SHP77 (cell line): ENCODE measurements around the gene ZMYM4.

ENCODE experiments used
- DNase-seq, 2 experiments: peaks; one replicate each; lab custom pipeline; 2025; lab: John Stamatoyannopoulos, UW

The ZMYM4 gene

GRCh38 chr1:35278886-35279554 lies 10.5 kb downstream of the ZMYM4 start:
- no peak for DNase-seq

- DNase-seq, result no peak
These were observed 11.0 kb downstream of the ZMYM4 start for GRCh38 chr1:35279555-35279904.

DNA sequence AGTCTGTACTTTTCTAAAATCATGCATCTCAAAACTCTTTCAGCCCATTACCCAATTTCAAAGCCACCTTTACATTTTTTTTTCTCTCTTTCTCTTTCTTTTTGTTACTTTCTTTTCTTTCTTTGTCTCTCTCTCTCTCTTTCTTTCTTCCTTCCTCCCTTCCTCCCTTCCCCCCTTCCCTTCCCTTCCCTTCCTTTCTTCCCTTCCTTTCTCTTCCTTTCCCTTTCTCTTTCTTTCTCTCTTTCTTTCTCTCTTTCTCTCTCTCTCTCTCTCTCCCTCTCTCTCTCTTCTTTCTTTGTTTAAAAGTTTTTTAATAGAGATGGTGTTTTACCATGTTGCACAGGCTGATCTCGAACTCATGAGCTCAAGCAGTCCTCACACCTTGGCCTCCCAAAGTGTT lies 11.5 kb downstream of the ZMYM4 start:
- no peak for DNase-seq

DNA sequence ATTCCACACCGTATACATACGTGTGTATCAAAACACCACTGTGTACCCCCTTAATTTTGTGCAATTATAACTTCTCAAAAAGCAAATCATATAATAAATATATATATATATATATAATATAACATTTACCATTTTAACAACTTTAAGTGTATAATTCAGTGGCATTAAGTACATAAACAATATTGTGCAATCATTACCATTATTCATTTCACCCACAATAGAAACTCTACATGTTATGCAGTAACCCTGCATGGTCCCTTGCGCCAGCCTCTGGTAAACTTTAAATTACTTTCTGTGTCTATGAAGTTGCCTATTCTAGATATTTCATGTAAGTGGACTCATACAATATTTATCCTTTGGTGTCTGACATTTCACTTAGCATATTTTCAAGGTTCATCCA lies 13.1 kb downstream of the ZMYM4 start:
- no peak for DNase-seq

DNA sequence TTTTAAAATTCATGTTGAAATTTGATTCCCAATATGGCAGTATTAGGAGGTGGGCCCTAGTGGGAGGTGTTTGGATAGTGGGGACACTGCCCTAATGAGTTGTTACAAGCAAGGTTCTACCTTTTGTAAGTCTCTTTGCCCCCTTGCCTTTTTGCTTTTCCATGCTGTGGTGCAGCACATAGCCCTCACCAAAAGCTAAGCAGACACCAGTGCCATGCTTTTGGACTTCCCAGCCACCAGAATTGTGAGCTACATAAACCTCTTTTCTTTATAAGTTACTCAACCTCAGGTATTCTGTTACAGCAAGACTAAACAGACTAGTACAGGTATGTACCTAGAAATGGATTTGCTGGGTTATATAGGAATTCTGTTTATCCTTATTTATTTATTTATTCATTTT lies 13.7 kb downstream of the ZMYM4 start:
- no peak for DNase-seq

DNA sequence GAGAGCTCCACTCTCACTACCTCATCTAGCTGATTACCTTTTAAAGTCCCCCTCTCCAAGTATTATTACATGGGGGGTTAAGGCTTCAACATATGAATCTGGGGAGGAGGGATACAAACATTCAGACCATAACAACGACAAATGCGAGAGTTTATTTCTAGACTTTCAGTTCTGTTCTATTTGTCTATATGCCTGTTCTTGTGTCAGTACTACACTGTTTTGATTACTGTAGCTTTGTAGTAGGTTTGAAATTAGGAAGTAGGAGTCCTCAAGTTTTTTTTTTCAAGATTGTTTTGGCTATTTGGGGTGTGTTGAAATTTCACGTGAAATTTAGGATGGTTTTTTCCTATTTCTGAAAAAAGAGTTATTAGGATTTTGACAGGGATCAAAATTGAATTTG lies 16.3 kb downstream of the ZMYM4 start:
- DNase-seq, result no peak

GRCh38 chr1:35285771-35286606 lies 17.5 kb downstream of the ZMYM4 start:
- DNase-seq, result no peak

DNA sequence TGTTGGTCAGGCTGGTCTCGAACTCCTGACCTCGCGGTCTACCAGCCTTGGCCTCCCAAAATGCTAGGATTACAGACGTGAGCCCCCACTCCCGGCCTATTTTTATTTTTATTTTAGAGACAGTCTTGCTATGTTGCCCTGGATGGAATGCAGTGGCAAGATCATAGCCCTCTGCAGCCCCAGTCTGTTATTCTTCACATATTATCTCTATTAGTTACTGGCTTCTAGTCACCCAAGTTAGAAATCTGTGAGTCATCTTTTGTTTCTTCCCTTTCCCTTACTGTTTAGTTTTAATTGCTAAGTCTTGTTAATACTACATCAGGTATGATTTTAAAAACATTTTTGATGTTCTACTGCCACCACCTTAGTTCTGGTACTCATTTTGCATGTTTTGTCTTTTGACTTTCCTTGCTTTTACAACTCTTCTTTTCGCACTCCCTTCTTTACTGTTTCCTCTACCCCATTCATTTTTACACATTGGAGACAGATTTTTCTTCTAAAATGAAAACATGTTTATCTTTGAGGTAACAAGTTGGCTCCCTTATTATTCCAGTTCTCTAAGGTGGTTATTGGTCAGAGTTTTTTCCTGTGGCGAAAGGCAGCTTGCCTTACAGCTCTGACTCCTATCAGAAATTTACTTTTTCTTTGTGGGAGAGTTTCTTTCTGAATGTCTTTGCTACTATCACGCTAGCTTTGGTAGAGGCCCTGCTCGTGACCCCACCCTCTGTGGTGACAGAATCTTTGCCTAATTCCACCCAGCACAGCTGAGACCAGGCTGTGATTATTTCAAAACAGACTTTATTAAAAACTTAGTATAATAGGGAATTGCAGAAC lies 19.5 kb downstream of the ZMYM4 start:
- DNase-seq, result no peak

- no peak for DNase-seq
These were observed 20.3 kb downstream of the ZMYM4 start for GRCh38 chr1:35288761-35289160.

- DNase-seq, result no peak
These were observed 21.9 kb downstream of the ZMYM4 start for GRCh38 chr1:35290452-35290851.

GRCh38 chr1:35294809-35295208 lies 26.3 kb downstream of the ZMYM4 start:
- no peak for DNase-seq

- DNase-seq, result no peak
These were observed 29.4 kb downstream of the ZMYM4 start for GRCh38 chr1:35297886-35298285.

- peak; percentile 3 for DNase-seq
These were observed 30.0 kb downstream of the ZMYM4 start for GRCh38 chr1:35298464-35298863.

GRCh38 chr1:35300376-35300775 lies 31.9 kb downstream of the ZMYM4 start:
- no peak for DNase-seq

GRCh38 chr1:35301674-35302392 lies 33.3 kb downstream of the ZMYM4 start:
- DNase-seq, result no peak

GRCh38 chr1:35305383-35305782 lies 36.9 kb downstream of the ZMYM4 start:
- DNase-seq, result no peak

- DNase-seq, result no peak
These were observed 47.1 kb downstream of the ZMYM4 start for GRCh38 chr1:35315649-35316048.

GRCh38 chr1:35316264-35316663 lies 47.8 kb downstream of the ZMYM4 start:
- DNase-seq, result no peak

- DNase-seq, result no peak
These were observed 51.6 kb downstream of the ZMYM4 start for GRCh38 chr1:35319988-35320713.

DNA sequence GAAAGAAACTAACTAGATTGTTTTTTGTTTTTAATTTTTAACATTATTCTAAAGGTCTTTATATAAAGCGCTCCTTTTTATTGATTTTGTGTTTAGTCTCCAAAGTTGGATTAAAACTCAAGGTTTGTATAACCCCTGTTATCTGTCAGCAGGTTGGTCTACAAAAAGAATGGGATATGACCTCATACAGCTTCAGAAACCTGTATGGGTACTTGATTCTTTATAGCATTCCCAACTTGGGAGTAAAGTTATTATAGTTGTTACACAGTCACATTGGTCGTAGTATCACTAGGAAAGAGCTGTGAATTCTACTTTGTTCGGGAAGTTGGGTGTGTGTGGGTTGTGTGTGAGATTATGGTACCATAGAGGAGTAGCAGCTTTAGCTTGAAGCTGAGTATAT lies 52.4 kb downstream of the ZMYM4 start:
- DNase-seq, result no peak

DNA sequence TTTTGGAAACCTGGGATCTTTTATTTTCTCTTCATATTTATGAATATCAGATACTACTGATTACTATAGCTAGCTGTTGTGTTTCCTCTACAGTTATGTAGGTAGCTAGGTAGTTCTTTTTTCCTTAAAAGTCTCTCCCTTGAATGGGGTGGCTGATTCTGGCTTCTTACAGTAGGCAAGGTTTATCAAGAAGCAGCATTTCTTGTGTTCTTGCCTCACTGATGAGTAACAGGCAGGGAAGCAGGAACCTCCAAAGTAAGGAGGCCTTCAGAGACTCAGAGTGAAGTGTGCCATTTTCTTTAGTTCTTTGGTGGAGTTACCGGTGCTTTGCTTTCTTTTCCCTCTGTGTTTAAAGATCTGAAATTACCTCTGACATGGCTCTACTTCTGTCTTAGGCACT lies 56.0 kb downstream of the ZMYM4 start:
- DNase-seq, result no peak
